Lung (tissue), 12 donors: ENCODE measurements around the gene NAMPT. TPM values are rescaled to one million over a fixed set of nuclear protein-coding genes. Genes with fewer than 3 reads are reported as not detected.

Experiments
- ATAC-seq: fragments of 200-7000 bp; cut with Tn5 transposase; one replicate; pipeline ENCODE4 v1.9.1; 2020; ENCODE audit warnings: moderate number of reproducible peaks; ENCODE audit not compliant: insufficient read depth, low FRiP score
- DNase-seq, 3 donors: peaks; one replicate each; pipeline ENCODE4 v3.0.0-alpha.2; 2013 to 2017
- H3K27ac ChIP-seq, 2 donors: one replicate each; pipeline ENCODE4 v1.5.1; 2013; ENCODE audit warnings: mild to moderate bottlenecking in 2 of 2, moderate library complexity in 2 of 2, control low read depth in 1 of 2, inconsistent platforms in 1 of 2, low read depth in 1 of 2, low read length in 1 of 2
- H3K27me3 ChIP-seq, 3 donors: one replicate each; pipeline ENCODE4 v1.5.1; 2013; ENCODE audit warnings: low read length in 2 of 3; ENCODE audit not compliant: control insufficient read depth in 3 of 3, insufficient read depth in 3 of 3
- H3K36me3 ChIP-seq, 4 donors: one replicate each; pipeline ENCODE4 v1.5.1; 2013; ENCODE audit warnings: low read length in 4 of 4, mild to moderate bottlenecking in 1 of 4, moderate library complexity in 1 of 4; ENCODE audit not compliant: control insufficient read depth in 4 of 4, insufficient read depth in 4 of 4
- H3K4me1 ChIP-seq, 5 donors: one replicate each; pipeline ENCODE4 v1.5.1; 2013; ENCODE audit warnings: low read length in 5 of 5, mild to moderate bottlenecking in 2 of 5, moderate library complexity in 1 of 5; ENCODE audit not compliant: control insufficient read depth in 5 of 5, insufficient read depth in 5 of 5
- H3K4me3 ChIP-seq: one replicate; pipeline ENCODE4 v1.5.1; 2013; ENCODE audit warnings: mild to moderate bottlenecking, control low read depth, moderate library complexity
- H3K9ac ChIP-seq, 2 donors: one replicate each; pipeline ENCODE4 v1.5.1; 2013; ENCODE audit warnings: low read length in 2 of 2, control low read depth in 1 of 2; ENCODE audit not compliant: insufficient read depth in 1 of 2
- H3K9me3 ChIP-seq, 4 donors: one replicate each; pipeline ENCODE4 v1.5.1; 2013; ENCODE audit warnings: low read length in 3 of 4, mild to moderate bottlenecking in 1 of 4, moderate library complexity in 1 of 4; ENCODE audit not compliant: control insufficient read depth in 4 of 4, insufficient read depth in 3 of 4
- CTCF ChIP-seq: IDR thresholded peaks from 2 replicates; pipeline ENCODE4 v1.5.1; 2012; ENCODE audit warnings: mild to moderate bottlenecking; ENCODE audit errors: control extremely low read depth, extremely low read depth
- WGBS, 2 donors: extraction: QIAGEN DNeasy Blood & Tissue Kit; methylation state at CpG; one replicate each; pipeline ENCODE4 v1.1.7; 2013; 5-methylcytosine and 5-hydroxymethylcytosine counted together
- polyA plus RNA-seq, 2 donors: library from polyadenylated mRNA; stranded (reverse); fragments of 200-250 nt; gene quantifications; one replicate each; pipeline ENCODE4 v1.2.1, GENCODE V29; 2013
- total RNA-seq, 2 donors: library from RNA; depleted of rRNA in 1 of 2; stranded (reverse); fragments of >200 nt in 1 of 2; gene quantifications; one replicate each; pipeline ENCODE4 v1.2.1, GENCODE V29; 2014 to 2021
- donor health status: control.
- donor health status: control.
- donor health status: Bipolar disorder and iron deficiency.
- donor health status: healthy.
- donor health status: DM: yes; HTN: yes; CAD: no.

The NAMPT gene
- total and polyA plus RNA-seq, 4 donors: 73.3 to 1,250 (median 348) TPM

DNA sequence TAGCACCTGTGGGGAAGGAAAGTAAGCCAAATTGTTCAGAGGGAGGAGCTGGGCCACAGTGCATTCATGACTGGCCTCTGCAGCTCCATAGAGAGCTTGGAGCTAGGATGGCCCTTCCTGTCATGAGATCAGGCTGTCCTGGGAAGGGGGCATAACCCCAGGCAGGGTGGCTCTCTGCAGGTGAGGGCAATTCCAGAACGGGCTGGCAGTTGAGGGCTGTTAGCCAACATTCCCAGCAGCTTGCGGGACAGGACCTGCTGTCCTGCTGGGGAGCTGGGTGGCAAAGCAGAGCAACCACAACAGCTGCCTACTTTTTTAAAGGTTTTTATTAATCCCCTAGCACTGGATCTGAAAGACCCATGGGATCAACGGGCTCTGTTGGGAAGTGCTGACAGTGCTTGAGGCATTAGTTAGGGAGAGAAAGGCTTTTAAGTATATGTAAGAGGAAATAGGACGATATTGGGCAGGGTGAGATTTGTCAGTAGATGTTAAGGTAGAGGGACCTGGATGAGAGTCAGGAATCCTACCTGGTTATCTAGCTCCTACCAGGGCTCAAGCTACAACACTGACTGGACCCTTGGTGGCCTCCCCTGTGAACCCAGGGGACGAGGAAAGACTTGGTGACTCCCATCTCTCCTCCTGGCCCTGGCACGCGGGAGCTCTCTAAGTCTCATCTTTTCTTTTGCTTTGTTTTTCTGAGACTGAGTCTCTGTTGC, 77.8 kb downstream of the NAMPT start:
- H3K27me3 ChIP-seq: no peaks in the 10 kb centered on the region
- H3K9ac ChIP-seq: no peak overlapping the region
- 81 to 93% methylated on average over 7 of the region's 7 CpGs for WGBS, 2 donors
- no peak for TF ChIP-seq CTCF
- ATAC-seq: no peak
- H3K9me3 ChIP-seq: no peaks in the 10 kb centered on the region
- no peak for DNase-seq
- H3K36me3 ChIP-seq: no peaks in the 10 kb centered on the region
- H3K27ac ChIP-seq: no peak overlapping the region
- no peak overlapping the region for H3K4me3 ChIP-seq
- no peaks in the 10 kb centered on the region for H3K4me1 ChIP-seq

DNA sequence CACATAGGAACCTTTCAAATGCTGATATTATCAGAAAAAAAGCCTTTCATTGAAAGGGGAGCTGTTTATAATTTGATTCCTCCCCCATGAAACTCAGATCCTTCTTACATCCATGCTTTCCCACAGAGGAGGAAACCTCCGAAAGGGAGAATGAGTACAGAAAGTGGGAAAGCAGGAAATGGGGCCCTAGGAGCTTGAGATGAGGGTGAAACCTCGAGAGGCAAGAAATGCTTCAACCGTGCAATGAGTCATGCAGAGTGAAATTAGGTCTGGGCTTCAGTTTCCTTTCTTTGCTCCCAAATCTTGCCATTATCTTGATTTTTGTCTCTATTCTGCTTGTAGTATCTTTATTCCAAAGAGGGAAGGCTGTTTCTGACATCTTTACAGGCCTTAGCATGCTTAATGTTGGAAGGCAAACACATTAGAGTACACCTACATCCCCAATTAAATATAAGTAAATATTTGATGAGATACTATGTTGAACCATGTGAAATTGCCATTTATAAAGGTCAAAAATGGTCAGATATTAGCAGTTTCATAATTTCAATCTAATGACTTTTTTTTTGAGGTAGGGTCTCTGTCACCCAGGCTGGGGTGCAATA, 79.1 kb downstream of the NAMPT start:
- no peak for TF ChIP-seq CTCF

DNA sequence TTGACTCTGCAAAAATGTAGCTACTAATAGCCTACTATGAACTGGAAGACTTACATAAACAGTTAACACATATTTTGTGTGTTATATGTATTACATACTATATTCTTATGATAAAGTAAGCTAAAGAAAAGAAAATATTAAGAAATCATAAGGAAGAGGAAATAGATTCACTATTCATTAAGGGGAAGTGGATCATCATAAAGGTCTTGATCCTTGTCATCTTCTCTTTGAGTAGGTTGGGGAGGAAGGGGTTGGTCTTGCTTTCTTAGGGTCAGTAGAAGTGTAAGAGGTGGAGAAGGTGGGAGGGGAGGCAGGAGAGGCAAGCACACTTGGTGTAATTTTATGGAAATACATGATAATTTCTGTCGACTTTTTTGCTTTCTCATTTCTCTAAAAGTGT, 81.3 kb downstream of the NAMPT start:
- H3K27ac ChIP-seq: no peak overlapping the region
- H3K9ac ChIP-seq: no peak overlapping the region
- peaks cover 0 to 3% (median 0%) of the 10 kb centered on the region in 5 donors for H3K4me1 ChIP-seq
- WGBS, 2 donors: 73 to 81% methylated on average over 1 of the region's 1 CpG
- no peak overlapping the region for H3K4me3 ChIP-seq
- H3K36me3 ChIP-seq: no peaks in the 10 kb centered on the region
- TF ChIP-seq CTCF: no peak
- DNase-seq (no peak), ATAC-seq (no peak)
- no peaks in the 10 kb centered on the region for H3K9me3 ChIP-seq
- no peaks in the 10 kb centered on the region for H3K27me3 ChIP-seq

More for the DNA sequence above, 79.1 kb downstream of the NAMPT start:
- Histone ChIP-seq H3K4me3 (no peak overlapping the region), H3K9ac (no peak overlapping the region), H3K27me3 (no peaks in the 10 kb centered on the region), H3K36me3 (no peaks in the 10 kb centered on the region), H3K4me1 (no peaks in the 10 kb centered on the region), H3K27ac (no peak overlapping the region), H3K9me3 (no peaks in the 10 kb centered on the region)
- WGBS, 2 donors: 60 to 75% methylated on average over 3 of the region's 3 CpGs
- DNase-seq: no peak
- no peak for ATAC-seq

- H3K9ac ChIP-seq: no peak overlapping the region
- H3K27me3 ChIP-seq: no peaks in the 10 kb centered on the region
- no peak overlapping the region for H3K27ac ChIP-seq
- DNase-seq (no peak), ATAC-seq (no peak)
- H3K4me1 ChIP-seq: peaks cover 0 to 3% (median 0%) of the 10 kb centered on the region in 5 donors
- H3K4me3 ChIP-seq: no peak overlapping the region
- no peaks in the 10 kb centered on the region for H3K36me3 ChIP-seq
- no peaks in the 10 kb centered on the region for H3K9me3 ChIP-seq
- no peak for TF ChIP-seq CTCF
- 81 to 91% methylated on average over 3 of the region's 3 CpGs for WGBS, 2 donors
Observed at GRCh38 chr7:106201164-106201563, 83.6 kb downstream of the NAMPT start.
